ENCODE results near the gene PSMA3.

DNA sequence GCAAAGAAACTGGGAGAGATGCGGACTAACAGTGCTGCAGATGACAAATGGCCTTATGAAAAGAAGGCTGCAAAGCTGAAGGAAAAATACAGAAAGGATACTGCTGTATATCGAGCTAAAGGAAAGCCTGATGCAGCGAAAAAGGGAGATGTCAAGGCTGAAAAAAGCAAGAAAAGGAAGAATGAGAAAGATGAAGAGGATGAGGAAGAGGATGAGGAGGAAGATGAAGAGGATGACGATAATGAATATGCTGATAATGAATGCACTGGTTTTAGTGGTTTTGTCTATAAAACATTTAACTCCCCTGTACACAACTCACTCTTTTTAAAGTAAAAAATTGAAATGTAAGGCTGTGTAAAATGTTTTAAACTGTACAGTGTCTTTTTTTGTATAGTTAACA, 40.5 kb downstream of the PSMA3 start:
- TF ChIP-seq, protein P1, sequence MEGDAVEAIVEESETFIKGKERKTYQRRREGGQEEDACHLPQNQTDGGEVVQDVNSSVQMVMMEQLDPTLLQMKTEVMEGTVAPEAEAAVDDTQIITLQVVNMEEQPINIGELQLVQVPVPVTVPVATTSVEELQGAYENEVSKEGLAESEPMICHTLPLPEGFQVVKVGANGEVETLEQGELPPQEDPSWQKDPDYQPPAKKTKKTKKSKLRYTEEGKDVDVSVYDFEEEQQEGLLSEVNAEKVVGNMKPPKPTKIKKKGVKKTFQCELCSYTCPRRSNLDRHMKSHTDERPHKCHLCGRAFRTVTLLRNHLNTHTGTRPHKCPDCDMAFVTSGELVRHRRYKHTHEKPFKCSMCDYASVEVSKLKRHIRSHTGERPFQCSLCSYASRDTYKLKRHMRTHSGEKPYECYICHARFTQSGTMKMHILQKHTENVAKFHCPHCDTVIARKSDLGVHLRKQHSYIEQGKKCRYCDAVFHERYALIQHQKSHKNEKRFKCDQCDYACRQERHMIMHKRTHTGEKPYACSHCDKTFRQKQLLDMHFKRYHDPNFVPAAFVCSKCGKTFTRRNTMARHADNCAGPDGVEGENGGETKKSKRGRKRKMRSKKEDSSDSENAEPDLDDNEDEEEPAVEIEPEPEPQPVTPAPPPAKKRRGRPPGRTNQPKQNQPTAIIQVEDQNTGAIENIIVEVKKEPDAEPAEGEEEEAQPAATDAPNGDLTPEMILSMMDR (IDR thresholded peaks at IDR 0.05): no peak
- no peak for TF ChIP-seq POLR2A (IDR thresholded peaks at IDR 0.05)
